SK-N-SH (cell line): ENCODE data around the gene PACSIN2.

Source experiments
- CTCF ChIP-seq: fragments of 200-600 bp; sonication (generic); IDR thresholded peaks from 2 replicates; pipeline ENCODE4 v1.6.1; 2017; ENCODE audit warnings: antibody characterized with exemption, mild to moderate bottlenecking, moderate library complexity
- NFIC ChIP-seq: IDR thresholded peaks from 2 replicates; pipeline ENCODE4 v1.4.0; 2012; ENCODE audit warnings: borderline replicate concordance
- POLR2AphosphoS5 ChIP-seq: IDR thresholded peaks from 2 replicates; pipeline ENCODE4 v1.6.1; 2012; ENCODE audit warnings: low read depth, low read length
- YY1 ChIP-seq: IDR thresholded peaks from 2 replicates; pipeline ENCODE4 v1.4.0; 2012; ENCODE audit warnings: low read depth, mild to moderate bottlenecking

- TF ChIP-seq POLR2AphosphoS5 = no peak
- TF ChIP-seq CTCF = no peak
- TF ChIP-seq YY1 = no peak
- no peak for TF ChIP-seq NFIC
These were observed 59.8 kb downstream of the PACSIN2 start for GRCh38 chr22:42955087-42955635.
